ENCODE results near the gene RETREG1.

DNA sequence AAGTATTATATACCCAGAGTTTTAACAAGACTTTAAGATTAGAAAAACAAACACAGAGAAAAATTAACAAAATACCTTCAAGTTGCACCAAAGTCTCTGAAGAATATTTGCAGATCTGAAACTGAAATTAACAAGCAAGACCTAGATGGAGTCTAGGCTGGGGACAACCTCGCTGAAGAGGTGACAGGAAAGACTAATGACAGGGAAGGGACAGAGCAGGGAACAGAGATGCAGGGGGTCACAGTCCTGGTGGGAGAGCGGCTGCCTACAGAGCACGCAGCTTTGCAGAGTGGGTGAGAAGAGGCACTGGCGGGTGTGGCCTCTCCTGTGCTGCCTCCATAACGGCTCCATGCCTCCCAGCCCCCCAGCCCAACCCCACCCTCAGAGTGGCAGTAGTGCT is 13.5 kb downstream of the RETREG1 start:
- TF ChIP-seq, protein P1, sequence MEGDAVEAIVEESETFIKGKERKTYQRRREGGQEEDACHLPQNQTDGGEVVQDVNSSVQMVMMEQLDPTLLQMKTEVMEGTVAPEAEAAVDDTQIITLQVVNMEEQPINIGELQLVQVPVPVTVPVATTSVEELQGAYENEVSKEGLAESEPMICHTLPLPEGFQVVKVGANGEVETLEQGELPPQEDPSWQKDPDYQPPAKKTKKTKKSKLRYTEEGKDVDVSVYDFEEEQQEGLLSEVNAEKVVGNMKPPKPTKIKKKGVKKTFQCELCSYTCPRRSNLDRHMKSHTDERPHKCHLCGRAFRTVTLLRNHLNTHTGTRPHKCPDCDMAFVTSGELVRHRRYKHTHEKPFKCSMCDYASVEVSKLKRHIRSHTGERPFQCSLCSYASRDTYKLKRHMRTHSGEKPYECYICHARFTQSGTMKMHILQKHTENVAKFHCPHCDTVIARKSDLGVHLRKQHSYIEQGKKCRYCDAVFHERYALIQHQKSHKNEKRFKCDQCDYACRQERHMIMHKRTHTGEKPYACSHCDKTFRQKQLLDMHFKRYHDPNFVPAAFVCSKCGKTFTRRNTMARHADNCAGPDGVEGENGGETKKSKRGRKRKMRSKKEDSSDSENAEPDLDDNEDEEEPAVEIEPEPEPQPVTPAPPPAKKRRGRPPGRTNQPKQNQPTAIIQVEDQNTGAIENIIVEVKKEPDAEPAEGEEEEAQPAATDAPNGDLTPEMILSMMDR (conservative IDR thresholded peaks at IDR 0.05; ENCODE audit: low read length) = no peak
- no peak for TF ChIP-seq EZH2phosphoT487 (IDR thresholded peaks at IDR 0.05; ENCODE audit: borderline replicate concordance)
